Psoas muscle (tissue), 8 donors: ENCODE measurements around the gene SOSTDC1. TPM values are rescaled to one million over a fixed set of nuclear protein-coding genes. Genes with fewer than 3 reads are reported as not detected.
"Not testable (repeated sequence)": the region's sequence is repeated elsewhere in the genome, so short reads cannot be mapped to it uniquely, and the experiment has no call there.

Source experiments
- ATAC-seq, 4 donors: fragments of 200-7000 bp; cut with Tn5 transposase; one replicate each; pipeline ENCODE4 v1.9.1; 2020; ENCODE audit warnings: moderate library complexity in 3 of 4, mild to moderate bottlenecking in 2 of 4
- DNase-seq, 2 donors: peaks; one replicate each; pipeline ENCODE4 v3.0.0-alpha.2; 2020
- H3K27ac ChIP-seq: fragments of 200-600 bp; one replicate; pipeline ENCODE4 v1.8.0; 2022
- H3K27me3 ChIP-seq, 3 donors: fragments of 200-600 bp in 1 of 3; one replicate each; pipeline versions ENCODE4 v1.6.1 to v1.8.0; 2013 to 2022; ENCODE audit warnings: low read length in 2 of 3, mild to moderate bottlenecking in 2 of 3, moderate library complexity in 1 of 3; ENCODE audit not compliant: insufficient read depth in 3 of 3
- H3K36me3 ChIP-seq, 2 donors: fragments of 200-600 bp in 1 of 2; one replicate each; pipeline versions ENCODE4 v1.6.1 to v1.8.0; 2013 to 2022; ENCODE audit warnings: low read depth in 1 of 2, mild to moderate bottlenecking in 1 of 2, moderate library complexity in 1 of 2; ENCODE audit not compliant: insufficient read depth in 1 of 2
- H3K4me1 ChIP-seq: fragments of 200-600 bp; one replicate; pipeline ENCODE4 v1.8.0; 2022
- H3K4me3 ChIP-seq: fragments of 200-600 bp; one replicate; pipeline ENCODE4 v1.8.0; 2022; ENCODE audit warnings: mild to moderate bottlenecking
- H3K9me3 ChIP-seq: fragments of 200-600 bp; one replicate; pipeline ENCODE4 v1.8.0; 2022
- WGBS, 3 donors: extraction: QIAGEN DNeasy Blood & Tissue Kit; methylation state at CpG; one replicate each; pipeline versions ENCODE4 v1.1.6 to v1.1.7; 2013; 5-methylcytosine and 5-hydroxymethylcytosine counted together
- intact Hi-C, 2 donors: fragments of 100-400 bp; cut with DNase I; formaldehyde crosslinking; loops; one replicate each; pipeline versions ENCODE4 v1.11.0 to v1.14.2; 2022
- polyA plus RNA-seq, 3 donors: library from polyadenylated mRNA; stranded (reverse); fragments of 200-250 nt; gene quantifications; one replicate each; pipeline ENCODE4 v1.2.3, GENCODE V29; 2013
- total RNA-seq, 4 donors: library from RNA; stranded (reverse); fragmentation: NEBNext Ultra II Directional in 2 of 4; extraction: Animal tissue kit (Norgen Biotek cat#: 25700) in 2 of 4; gene quantifications; one replicate each; pipeline versions ENCODE4 v1.2.1 to v1.2.4, GENCODE V29; 2021 to 2023
- TF ChIP-seq, protein P1 (sequence below): fragments of 200-600 bp; IDR thresholded peaks from one replicate; pipeline ENCODE4 v1.8.0; 2022; ENCODE audit warnings: antibody characterized with exemption
- donor health status: healthy with polysubstance abuse.
- donor health status: DM: no; HTN: no; CAD: no; lungs with moderate emphysema.
- donor health status: Bipolar disorder and iron deficiency.
- donor health status: healthy.
- donor health status: DM: yes; HTN: yes; CAD: no.
- donor health status: DM: no; HTN: no; CAD: no.
- donor health status: DM: no; HTN: no; CAD: no.
- donor health status: DM: yes; HTN: yes; CAD: no.

Gene SOSTDC1
- total and polyA plus RNA-seq, 7 donors: 0.04 to 0.24 TPM; not detected in 5

DNA sequence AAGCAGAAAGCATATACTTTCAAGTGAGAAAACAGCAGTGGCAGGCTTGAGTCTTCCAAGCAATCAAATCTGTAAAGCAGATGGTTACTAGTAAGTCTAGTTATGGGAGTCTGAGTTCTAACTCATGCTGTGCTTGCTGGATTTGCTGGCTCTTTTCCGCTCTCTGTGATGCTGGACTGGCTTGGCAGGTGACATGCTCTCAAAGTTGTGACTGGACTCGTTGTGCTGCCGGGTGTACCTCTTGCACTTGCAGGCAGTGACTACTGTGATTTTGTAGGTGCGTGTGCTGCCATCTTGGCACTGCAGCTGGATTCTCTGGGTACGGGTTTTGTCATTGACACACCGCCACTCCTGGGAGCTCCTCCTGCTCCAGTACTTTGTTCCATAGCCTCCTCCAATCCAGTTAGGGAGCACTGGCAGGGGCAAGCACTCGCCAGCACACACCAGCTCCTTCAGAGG is 3.1 kb downstream of the SOSTDC1 start:
- H3K4me3 ChIP-seq: no peak overlapping the region
- no peaks in the 10 kb centered on the region for H3K4me1 ChIP-seq
- DNase-seq: no peak
- no peak for ATAC-seq
- TF ChIP-seq, protein P1, sequence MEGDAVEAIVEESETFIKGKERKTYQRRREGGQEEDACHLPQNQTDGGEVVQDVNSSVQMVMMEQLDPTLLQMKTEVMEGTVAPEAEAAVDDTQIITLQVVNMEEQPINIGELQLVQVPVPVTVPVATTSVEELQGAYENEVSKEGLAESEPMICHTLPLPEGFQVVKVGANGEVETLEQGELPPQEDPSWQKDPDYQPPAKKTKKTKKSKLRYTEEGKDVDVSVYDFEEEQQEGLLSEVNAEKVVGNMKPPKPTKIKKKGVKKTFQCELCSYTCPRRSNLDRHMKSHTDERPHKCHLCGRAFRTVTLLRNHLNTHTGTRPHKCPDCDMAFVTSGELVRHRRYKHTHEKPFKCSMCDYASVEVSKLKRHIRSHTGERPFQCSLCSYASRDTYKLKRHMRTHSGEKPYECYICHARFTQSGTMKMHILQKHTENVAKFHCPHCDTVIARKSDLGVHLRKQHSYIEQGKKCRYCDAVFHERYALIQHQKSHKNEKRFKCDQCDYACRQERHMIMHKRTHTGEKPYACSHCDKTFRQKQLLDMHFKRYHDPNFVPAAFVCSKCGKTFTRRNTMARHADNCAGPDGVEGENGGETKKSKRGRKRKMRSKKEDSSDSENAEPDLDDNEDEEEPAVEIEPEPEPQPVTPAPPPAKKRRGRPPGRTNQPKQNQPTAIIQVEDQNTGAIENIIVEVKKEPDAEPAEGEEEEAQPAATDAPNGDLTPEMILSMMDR: no peak
- no peaks in the 10 kb centered on the region for H3K36me3 ChIP-seq
- H3K27ac ChIP-seq: no peak overlapping the region
- H3K9me3 ChIP-seq: no peaks in the 10 kb centered on the region
- peaks cover 0 to 2% (median 0%) of the 10 kb centered on the region in 3 donors for H3K27me3 ChIP-seq
- 78 to 84% (median 83%) methylated on average over 7 of the region's 7 CpGs for WGBS, 3 donors
- intact Hi-C loops: no loop called here

DNA sequence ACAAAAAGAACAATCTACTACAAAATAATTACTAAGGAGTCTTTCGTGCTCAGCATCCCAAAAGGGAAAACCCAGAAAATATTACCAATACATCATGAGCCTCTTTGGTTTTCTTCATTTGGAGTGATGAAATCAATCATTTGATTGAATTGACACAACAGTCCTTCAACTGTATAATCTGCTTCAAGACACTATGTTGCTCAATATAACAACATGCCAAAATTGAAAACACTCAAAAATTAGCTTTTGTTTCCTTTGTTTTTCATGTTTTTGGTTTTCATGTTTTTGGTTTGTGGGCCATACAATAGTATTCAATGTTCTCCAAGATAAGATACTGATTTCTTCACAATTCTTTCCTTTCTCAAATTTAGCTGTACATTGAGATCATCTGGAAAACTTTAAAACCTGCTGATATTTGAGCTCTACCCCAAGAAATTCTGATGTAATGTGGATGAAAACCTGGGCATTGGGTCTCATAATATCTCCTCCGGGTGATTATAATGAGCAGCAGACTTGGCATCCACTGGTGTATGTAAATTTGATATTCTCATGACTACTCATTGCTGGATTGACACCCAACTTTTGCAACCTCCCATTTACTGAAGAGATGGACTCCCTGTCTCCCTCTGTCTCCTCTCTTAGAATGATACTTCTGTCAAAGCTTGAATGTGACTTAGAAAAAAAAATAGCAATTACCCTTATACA is 4.6 kb downstream of the SOSTDC1 start:
- intact Hi-C loops: no loop called here
- WGBS, 3 donors: 60 to 64% (median 63%) methylated on average over 2 of the region's 2 CpGs
- TF ChIP-seq, protein P1: no peak

DNA sequence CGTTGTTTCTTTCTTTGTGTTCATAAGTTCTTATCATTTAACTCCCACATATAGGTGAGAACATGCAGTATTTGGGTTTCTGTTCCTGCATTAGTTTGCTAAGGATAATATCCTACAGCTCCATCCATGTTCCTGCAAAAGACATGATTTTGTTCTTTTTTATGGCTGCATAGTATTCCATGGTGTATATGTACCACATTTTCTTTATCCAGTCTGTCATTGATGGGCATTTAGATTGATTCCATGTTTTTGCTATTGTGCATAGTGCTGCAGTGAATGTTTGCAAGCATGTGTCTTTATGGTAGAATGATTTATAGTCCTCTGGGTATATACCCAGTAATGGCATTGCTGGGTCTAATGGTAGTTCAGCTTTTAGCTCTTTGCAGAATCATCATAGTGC is 9.2 kb downstream of the SOSTDC1 start:
- ATAC-seq, H3K9me3 ChIP-seq, H3K4me3 ChIP-seq, H3K27me3 ChIP-seq, H3K4me1 ChIP-seq, intact Hi-C loops, H3K27ac ChIP-seq, DNase-seq, H3K36me3 ChIP-seq: not testable (repeated sequence)
- 56 to 100% (median 73%) methylated on average over 1 of the region's 1 CpG for WGBS, 3 donors

More for the DNA sequence above, 4.6 kb downstream of the SOSTDC1 start:
- Histone ChIP-seq H3K36me3 (no peaks in the 10 kb centered on the region), H3K27me3 (no peaks in the 10 kb centered on the region), H3K4me3 (no peak overlapping the region), H3K9me3 (no peaks in the 10 kb centered on the region), H3K4me1 (no peaks in the 10 kb centered on the region), H3K27ac (no peak overlapping the region)
- ATAC-seq: no peak
- no peak for DNase-seq

DNA sequence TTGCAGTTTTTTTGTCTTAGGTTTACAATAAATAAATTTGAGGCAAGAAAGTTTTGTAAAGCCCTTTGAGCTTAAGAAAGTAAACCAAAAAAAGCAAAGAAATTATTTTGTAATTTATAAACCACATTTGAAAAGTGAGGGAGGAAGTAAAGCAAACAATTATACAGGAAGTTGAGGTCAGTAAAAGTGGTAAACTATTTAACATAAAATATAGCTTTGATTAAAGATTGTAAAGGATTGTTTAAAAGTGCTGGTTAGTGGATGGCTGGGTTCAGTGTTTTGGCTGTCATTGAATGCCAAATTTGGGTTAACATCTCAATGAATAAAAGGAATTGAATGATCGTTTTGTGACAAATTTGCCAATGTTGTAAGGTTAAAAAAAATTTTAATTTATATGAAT is 9.9 kb downstream of the SOSTDC1 start:
- TF ChIP-seq, protein P1: no peak
- WGBS, 3 donors: 53 to 67% (median 59%) methylated on average over 1 of the region's 1 CpG
- H3K4me3 ChIP-seq: no peak overlapping the region

DNA sequence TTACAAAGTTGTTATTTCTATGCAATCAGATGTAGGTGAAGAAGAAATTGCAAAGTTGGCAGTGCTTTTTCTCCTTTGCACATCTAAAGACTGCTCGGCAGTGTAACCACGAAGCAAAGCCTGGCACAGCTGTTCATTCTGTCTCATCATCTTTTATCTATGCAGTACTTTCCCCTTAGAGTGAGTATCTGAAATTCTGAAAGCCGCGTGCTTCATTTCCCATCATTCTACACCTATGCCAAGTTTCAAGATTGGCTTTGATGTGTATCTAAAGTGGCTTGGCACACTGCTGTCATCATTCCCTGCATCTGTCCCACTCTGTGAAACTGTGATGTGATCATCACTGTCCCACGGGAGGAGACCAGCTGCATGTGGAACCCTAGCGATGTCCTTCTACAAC is 15.2 kb downstream of the SOSTDC1 start:
- intact Hi-C loops: no loop called here
- no peaks in the 10 kb centered on the region for H3K4me1 ChIP-seq
- no peak overlapping the region for H3K4me3 ChIP-seq
- ATAC-seq (no peak), DNase-seq (no peak)
- TF ChIP-seq, protein P1: no peak
- H3K27me3 ChIP-seq: no peaks in the 10 kb centered on the region
- no peaks in the 10 kb centered on the region for H3K9me3 ChIP-seq
- WGBS, 3 donors: 32 to 45% (median 38%) methylated on average over 6 of the region's 6 CpGs
- no peaks in the 10 kb centered on the region for H3K36me3 ChIP-seq
- H3K27ac ChIP-seq: no peak overlapping the region

More for the DNA sequence above, 9.9 kb downstream of the SOSTDC1 start:
- Histone ChIP-seq H3K36me3 (no peaks in the 10 kb centered on the region), H3K27ac (no peak overlapping the region), H3K4me1 (no peaks in the 10 kb centered on the region), H3K27me3 (no peaks in the 10 kb centered on the region), H3K9me3 (no peaks in the 10 kb centered on the region)
- no peak for ATAC-seq
- intact Hi-C loops: no loop called here
- DNase-seq: no peak
